GM15510 (cell line): ENCODE measurements around the gene SPTLC3.

Source experiments
- POLR2A ChIP-seq: IDR thresholded peaks from 3 replicates; pipeline ENCODE4 v1.6.1; 2011; ENCODE audit warnings: borderline replicate concordance; ENCODE audit not compliant: insufficient read length; ENCODE audit errors: extremely low read depth

Gene SPTLC3

DNA sequence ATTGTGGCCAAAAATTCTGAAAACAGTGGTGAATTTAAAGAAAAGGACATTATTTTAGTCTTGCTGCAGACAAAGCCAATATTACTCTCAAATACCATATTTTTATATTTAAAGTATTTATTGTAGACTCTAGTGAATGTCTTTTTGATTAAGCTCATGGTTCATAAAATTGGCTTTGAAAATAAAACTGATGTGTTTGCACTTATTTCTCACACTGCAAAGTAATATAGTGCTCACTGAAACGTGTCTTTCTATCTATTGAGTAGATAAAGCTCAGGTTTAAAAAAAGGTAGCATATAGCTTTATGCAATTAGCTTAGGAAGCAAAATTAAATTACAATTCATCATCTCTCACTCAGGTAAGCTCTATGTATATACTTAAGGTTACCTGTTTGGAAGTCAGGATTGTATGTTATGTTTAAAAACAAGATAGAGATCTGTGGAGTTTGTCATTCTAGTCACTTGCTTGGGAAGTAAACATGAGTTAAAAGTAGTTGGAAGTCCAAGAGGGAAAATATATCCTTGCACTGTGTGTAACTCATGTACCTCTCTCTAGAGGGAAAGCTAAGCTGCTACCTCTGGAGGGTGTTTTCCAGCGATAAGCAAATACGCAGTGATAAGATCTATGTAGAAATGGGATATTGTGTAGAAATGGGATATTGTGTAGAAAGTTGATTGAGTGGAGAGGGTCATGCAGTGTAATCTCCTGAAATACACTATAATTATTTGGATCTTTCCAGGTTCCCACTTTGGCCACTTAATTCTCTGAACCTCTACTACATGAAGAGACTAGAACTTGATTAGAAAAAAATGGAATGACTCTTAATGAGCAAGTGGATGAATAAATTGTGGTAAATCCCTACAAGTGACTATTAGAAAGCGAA, 29.9 kb upstream of the SPTLC3 start:
- TF ChIP-seq POLR2A = no peak

DNA sequence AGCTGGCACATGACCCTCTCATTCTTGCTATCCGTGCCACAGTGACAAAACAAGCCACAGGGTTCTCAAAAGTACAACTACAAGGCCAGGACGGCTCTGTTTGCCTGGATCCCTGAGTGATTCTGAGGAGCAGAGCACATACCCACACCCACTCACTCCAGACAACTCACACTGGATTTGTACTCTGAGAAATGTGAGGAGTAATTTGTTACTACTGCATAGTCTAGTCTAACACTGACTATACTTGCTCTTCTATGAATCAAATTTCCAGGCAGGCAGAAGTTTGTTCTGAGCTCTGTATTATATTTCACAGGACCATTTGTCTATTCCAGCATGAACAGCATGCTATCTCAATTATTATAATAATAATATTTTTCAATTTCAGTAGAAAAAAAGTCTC, 26.7 kb upstream of the SPTLC3 start:
- TF ChIP-seq POLR2A = no peak

DNA sequence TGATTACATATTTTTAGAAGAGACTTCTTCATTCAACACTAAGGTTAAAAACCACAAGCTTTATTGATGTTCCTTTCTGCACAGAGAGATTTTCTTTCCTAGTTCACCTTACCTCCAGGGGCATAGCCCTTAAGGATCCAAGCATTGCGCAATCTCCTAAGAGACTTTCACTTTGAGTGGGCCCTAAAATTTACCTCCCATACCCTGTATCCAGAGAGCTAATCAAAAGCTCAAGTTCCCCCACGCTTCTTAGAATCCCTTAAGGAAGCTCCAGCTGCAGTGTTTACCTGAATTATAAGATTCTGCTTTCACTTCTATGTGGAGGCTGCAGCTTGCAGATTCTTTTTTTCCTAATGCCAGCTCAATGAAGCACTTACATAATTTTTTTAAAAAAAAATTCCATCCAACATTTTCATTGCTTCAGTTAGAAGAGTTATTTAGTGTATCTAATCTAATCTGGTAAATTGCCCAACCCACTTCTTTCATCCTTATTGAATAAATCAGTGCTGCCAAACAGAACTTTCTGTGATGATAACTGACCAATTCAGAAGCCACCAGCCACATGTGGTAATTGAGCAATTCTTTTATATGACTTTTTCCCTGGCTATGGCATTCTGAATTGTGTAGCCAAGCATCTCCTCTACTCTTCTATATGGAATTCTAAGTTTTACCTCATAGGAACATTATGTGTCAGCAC, 24.6 kb upstream of the SPTLC3 start:
- TF ChIP-seq POLR2A = no peak

DNA sequence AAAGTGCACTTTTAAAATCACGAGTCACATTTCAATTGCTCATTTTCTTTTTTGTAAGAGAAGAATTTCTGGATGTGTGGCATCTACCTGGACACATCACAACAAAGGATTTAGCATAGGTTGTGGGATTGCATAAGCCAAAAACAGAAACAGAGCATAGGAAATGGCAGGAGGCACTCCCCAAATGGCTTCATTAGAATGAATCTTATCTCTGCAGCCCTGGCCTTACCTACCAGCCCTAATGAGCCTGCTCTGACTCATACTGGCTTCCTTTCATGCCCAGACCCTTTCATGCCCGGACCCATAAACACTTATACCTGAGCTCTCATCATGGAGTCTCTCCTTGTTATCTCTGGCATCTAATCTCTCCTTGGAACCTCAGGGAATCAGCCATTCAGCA, 23.9 kb upstream of the SPTLC3 start:
- no peak for TF ChIP-seq POLR2A

DNA sequence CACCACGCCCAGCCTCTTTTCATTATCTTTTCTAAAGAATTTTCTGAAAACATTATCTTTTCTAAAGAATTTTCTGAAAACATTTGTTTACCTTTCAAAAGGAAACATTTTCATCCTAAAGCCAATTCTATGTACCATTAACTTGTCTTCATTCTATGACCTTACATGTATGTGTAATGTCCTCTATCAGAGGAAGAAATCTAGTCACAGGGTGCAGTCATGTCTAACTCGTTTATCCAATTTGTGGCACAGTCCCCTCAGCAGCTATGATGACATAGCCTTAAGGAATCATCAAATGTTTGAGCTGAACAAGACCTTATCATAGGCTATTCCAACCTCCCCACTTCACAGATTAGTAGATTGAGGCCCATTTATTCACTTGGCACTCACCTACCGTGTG, 21.5 kb upstream of the SPTLC3 start:
- no peak for TF ChIP-seq POLR2A

DNA sequence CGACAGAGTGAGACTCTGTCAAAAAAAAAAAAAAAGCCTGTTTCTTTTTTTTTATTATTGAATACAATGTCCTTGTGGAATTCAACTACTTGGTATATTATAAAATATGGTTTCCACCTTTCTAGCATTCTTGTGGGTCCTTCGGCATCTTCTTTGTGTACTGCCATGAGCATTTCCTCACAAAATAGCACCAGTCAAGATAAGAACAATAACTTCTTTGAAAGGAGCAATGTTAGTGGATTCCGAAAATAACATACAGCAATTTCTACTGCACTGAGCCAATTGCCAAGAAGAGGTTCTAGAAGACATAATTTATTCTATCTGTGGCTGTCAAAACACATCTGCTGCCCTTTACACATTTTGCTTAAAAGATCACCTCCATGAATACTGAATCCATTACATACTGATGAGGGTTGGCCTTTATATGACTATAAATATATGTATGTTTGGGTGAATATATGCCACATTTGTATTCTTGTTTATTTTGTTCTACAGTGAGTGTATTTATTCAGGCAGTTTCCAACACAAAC, 19.1 kb upstream of the SPTLC3 start:
- TF ChIP-seq POLR2A = no peak

DNA sequence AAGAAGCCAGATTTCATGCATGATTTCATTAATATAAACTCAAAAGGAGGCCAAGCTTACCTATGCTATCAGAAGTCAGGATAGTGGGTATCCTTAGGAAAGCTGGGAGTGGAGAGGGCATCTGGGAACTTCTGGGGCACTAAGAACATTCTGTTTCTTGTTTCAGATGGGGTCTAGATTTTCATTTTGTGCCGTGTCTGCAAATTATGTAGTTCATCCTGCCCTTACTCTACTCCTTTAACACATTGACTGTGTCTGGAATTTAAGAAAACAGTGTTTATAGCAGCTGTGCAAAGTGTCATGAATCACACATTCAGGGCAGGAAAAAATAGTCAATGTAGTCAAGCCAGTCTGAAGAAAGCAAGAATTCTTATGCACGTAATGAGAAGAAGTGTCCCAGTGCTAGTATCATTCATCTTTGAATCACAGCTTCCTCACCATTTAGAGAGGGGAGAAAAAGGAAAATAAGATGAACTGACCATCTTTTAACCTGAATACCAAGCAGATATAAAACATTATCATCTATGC, 11.6 kb upstream of the SPTLC3 start:
- TF ChIP-seq POLR2A = no peak

DNA sequence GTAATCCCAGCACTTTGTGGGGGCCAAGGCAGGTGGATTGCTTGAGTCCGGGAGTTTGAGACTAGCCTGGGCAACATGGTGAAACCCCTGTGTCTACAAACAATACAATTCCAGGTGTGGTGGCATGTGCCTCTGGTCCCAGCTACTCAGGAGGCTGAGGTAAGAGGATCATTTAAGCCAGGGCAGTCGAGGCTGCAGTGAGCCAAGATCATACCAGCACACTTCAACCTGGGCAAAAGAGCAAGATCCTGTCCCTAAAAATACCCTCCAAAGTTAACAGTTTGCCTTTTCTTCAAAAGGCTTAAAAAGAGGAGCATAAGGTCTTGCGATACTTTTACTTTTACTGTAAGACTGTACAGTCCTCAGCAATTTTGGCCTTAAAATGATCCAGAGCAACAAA, 10.7 kb upstream of the SPTLC3 start:
- no peak for TF ChIP-seq POLR2A

DNA sequence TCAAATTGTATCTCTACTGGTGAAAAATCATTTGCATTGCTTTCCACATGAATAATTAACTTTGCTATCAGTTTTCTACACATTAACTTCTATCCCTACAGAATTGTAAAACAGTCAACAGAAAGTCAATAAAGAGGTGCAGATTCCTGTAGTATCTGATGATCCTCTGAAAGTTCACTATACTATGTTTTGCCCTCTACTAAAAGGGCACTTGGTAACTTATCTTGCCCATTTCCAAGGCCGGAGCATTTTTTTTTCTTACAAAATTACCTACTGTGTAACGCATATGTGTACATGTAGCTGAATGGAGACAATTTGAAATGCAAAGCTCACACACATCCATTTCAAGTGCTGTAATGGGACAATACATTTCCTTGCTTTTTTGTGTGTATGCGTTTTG, 9.6 kb upstream of the SPTLC3 start:
- no peak for TF ChIP-seq POLR2A

DNA sequence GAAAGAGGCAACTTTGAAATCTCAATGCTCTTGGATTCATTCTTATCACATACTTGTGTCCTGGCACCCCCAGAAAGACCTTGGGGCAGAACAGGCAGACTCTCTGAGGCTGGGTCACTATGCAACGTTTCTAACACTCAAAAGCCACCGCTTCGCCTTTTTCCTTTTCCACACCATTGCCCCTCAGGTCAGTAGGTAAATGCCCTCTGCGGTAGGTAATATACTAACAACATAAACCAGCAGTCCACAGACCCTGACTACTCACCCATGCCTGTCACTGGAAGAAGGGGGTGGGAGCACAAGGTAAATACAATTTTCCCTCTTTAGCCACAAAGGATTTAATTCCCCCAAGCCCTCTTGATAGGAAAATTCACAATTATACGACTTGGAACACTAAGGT, 6.5 kb upstream of the SPTLC3 start:
- no peak for TF ChIP-seq POLR2A

DNA sequence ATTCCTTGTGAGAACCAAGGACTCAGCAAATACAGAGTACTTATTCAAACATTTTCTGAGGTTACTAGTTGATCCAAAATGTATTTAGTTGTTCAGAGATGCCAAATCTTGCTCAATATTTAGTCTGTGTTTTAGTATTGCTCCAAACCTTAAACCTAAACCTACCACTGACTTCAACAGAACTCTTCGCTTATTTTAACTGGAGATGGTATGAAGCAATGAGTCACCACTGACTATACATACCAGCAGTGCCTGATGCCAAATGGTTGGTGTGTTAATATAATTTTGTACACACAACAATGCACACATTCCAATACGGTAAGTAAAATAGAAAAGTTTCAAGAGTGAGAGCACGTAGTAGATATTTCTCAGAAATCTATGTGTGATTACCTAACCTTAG, 1.9 kb upstream of the SPTLC3 start:
- no peak for TF ChIP-seq POLR2A

DNA sequence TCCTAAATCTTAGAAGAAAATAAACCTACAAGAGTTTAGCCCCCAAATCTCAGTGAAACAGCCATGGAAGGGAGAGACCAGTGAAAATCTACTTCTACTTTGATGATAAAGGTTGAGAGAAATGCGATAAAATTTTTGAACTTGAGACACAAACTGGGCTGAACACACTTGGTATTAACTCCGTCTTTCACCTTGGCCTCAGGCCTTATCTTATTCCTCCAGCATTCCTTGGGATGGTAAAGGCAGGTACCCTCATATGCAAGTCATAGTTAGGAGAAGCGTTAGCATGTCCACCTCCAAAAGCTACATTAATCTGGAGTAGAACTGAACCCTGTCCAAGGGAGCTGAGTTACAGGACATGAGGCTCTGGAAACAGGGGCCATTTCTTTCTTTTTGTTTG, 1.2 kb upstream of the SPTLC3 start:
- TF ChIP-seq POLR2A = no peak

DNA sequence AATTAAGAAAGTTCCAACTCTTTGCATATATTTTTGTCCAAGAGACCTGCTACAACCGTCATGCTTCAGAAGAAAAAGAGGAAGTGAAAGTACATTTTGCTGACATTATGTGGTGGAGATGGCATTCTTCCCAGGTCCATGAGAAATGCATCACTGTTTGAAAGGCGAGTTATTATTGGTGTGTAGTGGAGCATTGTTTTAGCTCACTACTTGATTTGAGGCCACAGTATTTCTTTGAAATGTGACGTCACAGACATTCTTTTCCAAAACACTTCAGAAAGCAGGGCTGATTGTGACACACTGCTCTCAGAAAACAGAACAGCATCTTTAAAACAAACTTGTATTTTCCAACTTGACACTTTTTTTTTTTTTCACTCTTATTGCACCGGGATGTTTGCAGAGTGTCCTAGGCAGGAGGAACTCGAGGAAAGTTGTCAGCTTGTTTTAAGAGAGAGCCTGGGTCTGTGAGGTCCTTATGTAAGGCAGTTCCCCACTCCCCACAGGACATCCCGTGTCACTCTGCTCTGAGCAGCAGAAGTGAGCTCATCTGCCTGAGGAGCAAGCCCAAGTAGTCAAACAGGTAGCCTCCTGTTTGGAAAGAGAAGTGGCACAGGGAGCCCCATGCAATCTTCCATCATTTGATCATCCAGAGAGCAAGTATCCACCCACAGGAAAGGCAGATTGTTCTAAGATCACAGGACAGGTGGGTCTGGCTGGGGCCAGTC, 1.1 kb downstream of the SPTLC3 start:
- no peak for TF ChIP-seq POLR2A

DNA sequence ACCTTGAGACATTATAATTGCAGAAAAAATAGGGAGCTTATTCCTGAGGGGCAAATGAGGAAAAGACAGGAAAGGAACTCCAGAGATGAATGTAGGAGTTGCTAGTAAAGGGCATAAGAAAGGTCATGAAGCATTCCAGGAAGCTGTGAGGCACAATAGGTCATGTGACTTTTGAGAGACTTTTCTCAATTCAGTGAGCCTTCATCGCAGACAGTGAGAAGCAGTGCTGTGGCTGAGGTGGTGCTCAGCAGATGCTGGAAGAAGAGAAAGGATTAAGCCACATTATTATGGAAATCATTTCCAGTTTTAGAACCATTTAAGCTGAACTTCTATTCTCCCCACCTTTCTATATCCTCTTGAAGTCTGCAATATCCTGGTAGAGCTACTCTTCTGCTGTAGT, 4.1 kb downstream of the SPTLC3 start:
- no peak for TF ChIP-seq POLR2A

DNA sequence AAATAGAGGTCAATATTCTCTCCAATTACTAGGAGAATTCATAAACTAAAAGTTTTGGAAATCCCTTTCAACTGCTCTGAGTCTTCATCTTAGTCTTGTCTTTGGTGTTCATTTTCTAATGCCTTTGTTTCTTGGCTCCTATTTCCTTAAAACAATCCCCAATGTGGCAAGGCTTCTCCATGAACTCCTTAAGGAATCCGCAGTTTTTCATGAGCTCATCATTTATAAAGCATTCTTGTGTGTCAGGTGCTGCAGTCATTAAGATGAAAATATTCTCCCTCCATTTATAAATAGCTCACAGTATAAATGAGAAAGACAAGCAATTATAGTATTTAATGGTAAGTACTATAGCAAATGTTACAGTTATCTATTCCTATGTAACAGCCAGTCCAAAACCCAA, 4.6 kb downstream of the SPTLC3 start:
- TF ChIP-seq POLR2A = no peak

DNA sequence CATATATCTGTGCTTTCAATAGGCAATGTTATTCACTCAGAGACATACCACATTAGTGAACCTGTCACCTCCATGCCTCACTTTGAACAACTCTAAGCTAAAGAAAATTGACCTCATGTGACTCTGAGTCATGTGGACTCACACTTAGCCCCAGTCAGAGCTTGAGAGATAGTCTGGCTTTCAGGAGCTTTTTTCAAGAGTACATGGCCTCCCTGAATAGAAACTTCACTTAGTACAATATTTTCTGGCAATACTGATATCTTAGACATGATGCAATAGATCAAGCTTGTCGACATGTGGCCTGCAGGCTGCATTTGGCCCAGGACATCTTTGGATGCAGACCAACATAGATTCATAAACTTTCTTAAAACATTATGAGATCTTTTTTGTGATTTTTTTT, 8.5 kb downstream of the SPTLC3 start:
- no peak for TF ChIP-seq POLR2A

DNA sequence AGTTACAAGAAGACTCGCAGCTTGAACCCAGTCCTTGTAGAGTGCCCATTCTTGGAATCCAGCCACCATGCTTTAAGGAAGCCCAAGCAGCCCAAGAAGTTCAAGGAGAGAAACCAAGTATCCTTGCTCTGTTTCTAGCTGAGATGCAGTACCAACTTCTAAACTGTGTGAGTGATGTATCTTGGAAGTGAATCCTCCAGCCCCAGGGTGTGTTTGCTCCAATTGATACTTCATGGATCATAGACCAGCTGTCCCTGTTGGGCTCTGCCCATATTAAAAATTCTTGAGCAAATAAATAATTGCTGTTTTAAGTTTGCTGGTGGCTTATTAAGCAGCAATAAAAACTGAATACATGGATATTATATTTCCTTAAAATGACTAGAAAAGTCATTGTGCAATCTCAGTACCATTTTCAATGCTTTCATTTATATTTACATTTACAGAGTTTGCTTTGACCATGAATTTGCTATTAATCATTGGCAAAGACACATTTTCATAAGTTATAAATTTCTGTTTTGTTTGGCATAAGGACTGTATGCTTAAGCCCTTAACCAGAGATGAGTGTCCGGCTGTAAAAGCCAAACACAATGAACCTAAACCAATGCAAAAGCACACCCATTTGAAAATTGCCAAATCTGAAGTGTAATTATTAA, 9.2 kb downstream of the SPTLC3 start:
- TF ChIP-seq POLR2A = no peak
